Occipital lobe (tissue), 2 donors: Measurements from ENCODE around the gene NDUFS5. TPM values are rescaled to one million over a fixed set of nuclear protein-coding genes. Genes with fewer than 3 reads are reported as not detected.
"Not testable (repeated sequence)": the region's sequence is repeated elsewhere in the genome, so short reads cannot be mapped to it uniquely, and the experiment has no call there.

Experiments used
- DNase-seq: peaks from one replicate; lab custom pipeline; 2025; lab: John Stamatoyannopoulos, UW
- total RNA-seq: library from RNA; depleted of rRNA; stranded (reverse); fragments of >200 nt; gene quantifications from one replicate; pipeline ENCODE4 v1.2.3, GENCODE V29; 2014

NDUFS5 gene
- total RNA-seq, 1 donor from 2014 or later = 268 TPM

GRCh38 chr1:39063191-39063590 lies 37.0 kb downstream of the NDUFS5 start:
- DNase-seq = no peak

GRCh38 chr1:39063775-39064174 lies 37.6 kb downstream of the NDUFS5 start:
- DNase-seq = no peak

- DNase-seq = no peak
These were observed 39.4 kb downstream of the NDUFS5 start for GRCh38 chr1:39065542-39065941.

- DNase-seq = not testable (repeated sequence)
These were observed 42.1 kb downstream of the NDUFS5 start for GRCh38 chr1:39068227-39068626.

GRCh38 chr1:39071557-39071956 lies 45.4 kb downstream of the NDUFS5 start:
- DNase-seq = not testable (repeated sequence)

- no peak for DNase-seq
These were observed 50.1 kb downstream of the NDUFS5 start for GRCh38 chr1:39076127-39076798.

GRCh38 chr1:39076799-39077148 lies 50.6 kb downstream of the NDUFS5 start:
- DNase-seq = no peak

GRCh38 chr1:39080269-39080826 lies 54.2 kb downstream of the NDUFS5 start:
- no peak for DNase-seq

GRCh38 chr1:39080831-39081270 lies 54.7 kb downstream of the NDUFS5 start:
- no peak for DNase-seq

- DNase-seq = no peak
These were observed 55.3 kb downstream of the NDUFS5 start for GRCh38 chr1:39081271-39082009.

GRCh38 chr1:39082010-39082799 lies 56.1 kb downstream of the NDUFS5 start:
- no peak for DNase-seq

- no peak for DNase-seq
These were observed 56.8 kb downstream of the NDUFS5 start for GRCh38 chr1:39082811-39083576.

GRCh38 chr1:39084191-39084590 lies 58.0 kb downstream of the NDUFS5 start:
- DNase-seq = no peak

Other genes starting within 250 kb of the NDUFS5 start
- gene RRAGC, start 166.6 kb upstream of the NDUFS5 start, total RNA-seq = 19.0 TPM
- 2.2 TPM for gene MYCBP, start 153.0 kb upstream of the NDUFS5 start, total RNA-seq
- gene GJA9, start 144.8 kb upstream of the NDUFS5 start, total RNA-seq = not detected
- gene RHBDL2, start 84.5 kb upstream of the NDUFS5 start, total RNA-seq = not detected
- 57.2 TPM for gene AKIRIN1, start 35.1 kb upstream of the NDUFS5 start, total RNA-seq
- 341 TPM for gene MACF1, start 178.3 kb downstream of the NDUFS5 start, total RNA-seq